HG03066 (cell line): Measurements from ENCODE around the gene EME2.

Source experiments
- ATAC-seq: cut with Tn5 transposase; IDR thresholded peaks from one replicate; pipeline ENCODE4 v1.9.1; 2021; ENCODE audit warnings: low read depth; ENCODE audit not compliant: unreplicated experiment

EME2 gene

DNA sequence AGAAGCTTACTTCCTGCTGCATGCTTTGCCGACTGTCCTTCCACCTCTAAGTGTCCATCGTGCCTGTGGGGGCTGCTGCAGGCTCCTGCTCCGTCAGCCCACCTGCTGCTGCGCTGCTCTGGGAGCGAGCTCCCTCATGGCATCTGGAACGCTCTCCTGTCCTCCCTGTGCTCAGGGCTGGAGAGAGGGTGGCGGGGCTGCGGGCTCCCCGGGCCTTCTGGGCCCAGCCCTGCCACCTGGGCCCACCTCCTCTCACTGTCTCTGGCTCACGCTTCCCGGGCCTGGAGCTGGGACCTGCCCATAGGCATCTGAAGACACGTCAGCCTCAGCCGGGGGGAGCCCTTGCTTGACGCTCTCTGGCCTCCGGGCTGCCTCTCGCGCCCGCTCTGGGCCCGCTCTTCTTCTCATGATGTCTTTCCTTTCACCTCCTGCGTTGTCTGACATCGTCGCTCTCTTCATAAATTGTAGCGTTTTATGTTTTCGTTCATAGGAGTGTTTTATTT lies 28.2 kb upstream of the EME2 start:
- no peak for ATAC-seq

DNA sequence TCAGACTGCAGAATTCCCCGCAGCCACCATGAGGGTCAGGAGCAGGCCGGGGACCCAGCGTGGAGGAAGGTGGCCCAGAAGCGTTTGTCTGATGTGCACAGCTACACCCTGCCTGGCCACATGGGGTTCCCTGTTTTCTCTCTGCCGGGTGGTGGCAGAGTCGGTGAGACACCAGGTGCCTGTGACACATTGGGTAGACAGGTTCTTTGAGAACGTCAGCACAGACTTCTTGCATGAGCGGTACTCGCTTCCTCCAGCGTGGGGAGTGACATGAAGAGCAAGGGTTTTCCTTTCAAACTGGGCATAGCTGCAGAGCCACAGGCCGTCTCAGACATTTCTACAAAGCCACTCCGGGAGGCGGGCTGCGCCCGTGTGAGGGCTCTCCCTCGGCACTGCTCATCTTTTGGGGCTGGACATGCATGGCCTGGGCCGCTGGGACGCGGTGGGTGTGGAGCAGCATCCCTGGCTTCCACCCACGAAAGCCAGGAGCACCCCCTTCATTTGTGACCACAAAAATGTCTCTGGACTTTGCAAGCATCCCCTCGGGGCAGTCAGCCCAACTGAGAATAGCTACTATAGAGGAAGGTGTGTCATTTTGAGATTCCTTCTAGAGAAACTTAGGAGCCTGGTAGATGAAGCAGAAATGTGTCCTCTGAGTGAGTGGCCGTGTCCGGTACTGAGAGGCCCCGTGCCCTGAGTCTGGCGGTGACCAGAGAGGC lies 27.3 kb upstream of the EME2 start:
- no peak for ATAC-seq

DNA sequence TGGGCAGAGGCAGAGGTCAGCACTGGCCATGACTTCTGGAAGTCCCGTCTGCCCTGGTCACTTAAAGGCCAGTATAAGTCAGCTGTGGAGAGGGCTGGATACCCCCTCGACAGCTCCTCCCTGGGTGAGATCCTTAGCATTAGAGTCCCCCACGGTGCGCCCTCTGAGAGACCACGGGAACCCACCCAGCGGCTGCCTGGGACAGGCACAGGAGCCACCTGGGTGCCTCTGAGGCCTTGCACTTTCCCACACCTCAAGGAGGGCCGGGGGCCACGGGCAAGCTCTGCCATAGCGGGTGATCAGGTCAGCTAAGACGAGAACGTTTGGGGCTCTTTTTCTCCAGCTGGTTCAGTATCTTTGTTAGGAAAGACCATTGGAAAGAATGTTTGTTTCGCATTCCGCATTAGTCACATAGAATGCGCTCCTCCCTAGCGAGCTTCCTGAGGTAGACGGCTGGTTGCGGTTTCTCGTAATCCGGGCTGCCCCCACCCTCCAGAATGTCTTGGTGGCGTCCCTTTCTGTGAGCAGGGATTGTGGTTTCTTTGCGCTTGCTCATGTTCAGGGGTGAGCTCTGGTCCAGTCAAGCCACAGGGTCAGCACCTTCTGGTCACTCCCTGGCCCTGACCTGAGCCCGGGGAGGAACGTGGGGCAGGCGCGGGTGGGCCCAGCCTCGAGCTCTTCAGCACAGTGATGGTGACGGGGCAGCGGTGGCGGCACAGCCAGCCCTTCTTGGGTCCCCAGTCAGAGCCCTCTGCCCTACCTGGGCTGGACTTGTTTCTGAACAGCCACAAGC lies 26.5 kb upstream of the EME2 start:
- ATAC-seq, result no peak

DNA sequence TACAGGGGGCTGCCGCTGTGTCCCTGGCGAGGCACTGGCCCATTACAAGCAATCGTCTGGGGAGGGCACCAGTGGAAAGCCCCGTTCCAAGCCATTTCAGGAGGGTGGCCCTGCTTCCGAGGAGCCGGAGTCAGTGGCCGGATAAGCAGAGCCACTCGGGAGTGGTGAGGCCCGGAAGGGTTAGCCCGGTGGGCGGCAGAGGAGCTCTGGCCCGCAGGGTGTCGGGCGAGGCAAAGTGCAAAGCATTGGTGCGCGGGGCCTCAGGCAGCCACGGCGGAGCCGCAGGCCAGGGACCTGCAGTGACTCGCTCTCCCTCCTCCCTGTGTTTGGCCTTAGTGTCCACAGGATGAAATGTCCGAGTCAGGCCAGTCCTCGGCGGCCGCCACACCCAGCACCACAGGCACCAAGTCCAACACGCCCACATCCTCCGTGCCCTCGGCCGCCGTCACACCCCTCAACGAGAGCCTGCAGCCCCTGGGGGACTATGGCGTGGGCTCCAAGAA lies 25.9 kb upstream of the EME2 start:
- no peak for ATAC-seq

DNA sequence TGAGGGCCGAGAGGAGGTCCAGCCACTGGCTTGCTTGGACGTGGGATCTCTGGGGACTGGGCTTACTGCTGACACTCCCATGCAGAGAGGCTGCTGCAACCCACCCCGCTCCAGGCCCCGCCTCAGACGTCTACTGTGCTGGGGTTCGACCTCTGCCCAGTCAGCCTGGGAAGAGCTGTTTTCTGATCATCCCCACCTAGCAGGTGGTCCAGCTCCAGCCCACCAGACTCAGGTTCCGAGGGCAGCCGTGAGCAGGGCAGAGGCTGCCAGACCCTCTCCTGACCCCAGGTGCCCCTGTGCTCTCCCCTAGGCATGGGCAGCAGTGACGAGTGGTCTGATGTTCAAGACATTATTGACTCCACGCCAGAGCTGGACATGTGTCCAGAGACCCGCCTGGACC lies 24.7 kb upstream of the EME2 start:
- no peak for ATAC-seq

DNA sequence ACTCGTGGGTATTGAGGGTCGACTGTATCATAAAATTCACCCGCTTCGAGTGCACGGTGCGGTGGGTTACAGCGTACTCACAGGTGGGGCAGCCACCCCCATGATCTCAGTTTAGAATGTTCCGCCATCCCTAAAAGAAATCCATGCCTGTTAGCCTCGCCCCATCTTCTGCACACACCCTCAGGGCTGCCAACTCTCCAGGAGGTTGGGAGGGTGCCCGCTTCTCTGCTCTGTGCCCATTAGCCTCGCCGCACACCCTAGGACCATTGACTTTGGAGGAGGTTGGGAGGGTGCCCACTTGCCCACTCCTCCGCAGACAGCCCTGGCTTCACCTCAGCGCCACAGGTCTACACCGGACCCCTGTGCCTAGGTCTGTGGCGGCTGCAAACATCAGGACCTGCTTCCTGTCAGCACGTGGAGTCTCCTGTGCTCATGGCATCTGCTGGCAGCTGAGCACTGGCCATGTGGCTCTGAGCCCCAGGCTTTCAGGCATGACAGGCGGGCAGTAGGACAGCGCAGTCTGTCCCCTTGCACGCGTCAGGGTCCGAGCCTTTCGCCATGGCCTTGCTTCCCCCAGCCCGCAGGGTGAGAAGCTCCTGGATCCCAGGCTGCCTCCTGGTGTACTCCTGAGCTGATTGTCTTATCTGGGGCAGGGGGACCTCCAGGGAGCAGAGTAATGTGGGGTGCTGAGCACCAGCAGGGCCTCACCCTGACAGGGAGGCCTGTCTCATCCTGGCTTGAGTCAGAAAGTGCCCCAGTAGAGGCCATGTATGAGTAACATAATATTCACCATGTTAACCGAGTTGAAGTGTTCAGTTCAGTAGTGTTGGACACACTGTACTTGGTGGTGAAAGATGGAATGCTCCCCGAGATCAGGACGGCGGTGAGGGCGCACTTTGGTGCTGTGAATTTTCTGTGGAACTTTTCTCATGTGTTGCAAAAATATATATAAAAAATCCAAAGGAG lies 23.2 kb upstream of the EME2 start:
- no peak for ATAC-seq

DNA sequence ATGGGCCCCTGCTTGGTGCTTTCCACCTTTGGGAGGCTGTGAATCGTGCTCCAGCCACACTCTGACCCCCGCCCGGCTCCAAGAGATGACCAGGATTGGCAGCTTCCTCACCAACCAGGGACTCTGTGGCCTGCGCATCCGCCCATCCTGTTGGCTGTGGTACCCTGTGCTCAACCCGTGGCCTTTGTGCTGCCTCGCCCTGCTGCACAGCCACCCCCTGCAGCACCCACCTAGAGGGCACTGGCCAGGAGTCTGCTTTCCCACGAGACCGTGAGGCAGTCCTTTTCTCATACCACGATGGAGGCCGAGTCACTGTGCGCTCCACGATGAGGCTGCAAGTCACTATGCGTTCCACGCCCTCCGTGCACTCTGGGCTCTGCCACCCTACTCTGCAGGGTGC lies 20.7 kb upstream of the EME2 start:
- no peak for ATAC-seq

DNA sequence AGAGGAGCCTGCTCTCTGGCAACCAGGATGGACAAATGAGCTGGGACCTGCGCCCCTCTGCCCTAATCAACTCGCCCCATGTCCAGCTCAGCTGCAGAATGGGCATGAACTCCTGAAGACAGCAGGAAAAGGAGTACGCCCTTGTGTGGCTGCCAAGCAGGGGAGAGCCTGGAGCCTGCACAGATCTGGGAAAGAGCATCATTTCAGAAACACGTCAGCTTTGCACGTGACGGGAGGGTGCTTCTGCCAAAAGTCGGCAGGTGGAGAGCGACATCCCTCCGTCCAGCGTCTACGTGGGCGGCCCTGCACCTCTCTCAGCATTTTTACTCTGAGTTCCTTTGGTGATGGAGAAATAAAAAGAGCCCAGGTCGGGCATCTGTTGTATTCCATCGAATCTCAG lies 19.8 kb upstream of the EME2 start:
- ATAC-seq, result no peak

DNA sequence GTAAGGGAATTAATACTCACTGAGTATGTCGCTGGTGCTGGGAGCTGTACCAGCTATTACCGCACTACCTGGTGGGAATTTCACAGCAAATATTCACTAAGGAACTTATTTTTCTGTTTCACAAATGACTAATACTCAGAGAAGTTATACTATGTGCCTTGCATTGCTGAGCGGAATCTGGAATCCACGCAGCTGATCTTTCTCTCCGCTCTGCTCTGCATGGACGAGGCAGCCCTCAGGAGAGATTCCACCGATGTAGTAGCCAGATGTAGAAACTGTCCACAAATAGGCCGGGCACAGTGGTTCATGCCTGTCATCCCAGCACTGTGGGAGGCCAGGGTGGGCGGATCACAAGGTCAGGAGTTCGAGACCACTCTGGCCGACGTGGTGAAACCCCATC lies 18.4 kb upstream of the EME2 start:
- no peak for ATAC-seq

DNA sequence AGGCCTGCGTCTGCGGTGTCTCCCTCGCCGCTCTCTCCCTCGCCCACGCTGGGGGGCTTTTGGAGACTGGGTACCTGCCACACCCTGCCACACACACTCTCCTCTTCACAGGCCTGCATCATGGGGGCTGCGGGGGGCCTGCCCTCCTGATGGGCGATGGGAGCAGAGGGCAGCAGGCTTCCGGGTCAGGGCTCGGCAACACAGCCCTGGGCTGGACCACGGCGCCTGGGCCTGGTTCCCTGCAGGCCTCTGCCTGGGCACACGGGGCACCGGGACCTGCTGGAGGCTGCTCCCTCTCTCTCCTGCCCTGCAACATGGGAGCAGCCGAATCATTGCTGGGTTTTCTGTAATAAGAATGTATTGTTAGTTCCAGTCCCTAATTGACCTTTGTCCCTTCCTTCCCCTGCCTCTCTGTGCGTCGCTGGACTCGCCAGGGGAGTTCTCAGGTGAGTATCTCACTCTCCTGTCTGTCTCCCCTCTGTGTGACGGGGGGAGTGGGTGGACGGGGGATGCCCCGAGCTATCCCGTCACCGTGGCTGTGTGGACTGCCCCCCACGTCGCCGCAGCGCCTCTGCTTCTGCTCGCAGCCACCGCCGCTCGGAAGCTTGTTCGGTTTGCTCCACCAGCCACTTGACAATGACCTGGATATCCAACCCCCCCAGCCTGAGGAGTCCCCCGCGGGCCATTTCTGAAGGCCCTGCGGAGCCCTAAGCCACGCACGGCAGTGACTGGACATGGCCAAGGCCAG lies 14.7 kb upstream of the EME2 start:
- no peak for ATAC-seq

DNA sequence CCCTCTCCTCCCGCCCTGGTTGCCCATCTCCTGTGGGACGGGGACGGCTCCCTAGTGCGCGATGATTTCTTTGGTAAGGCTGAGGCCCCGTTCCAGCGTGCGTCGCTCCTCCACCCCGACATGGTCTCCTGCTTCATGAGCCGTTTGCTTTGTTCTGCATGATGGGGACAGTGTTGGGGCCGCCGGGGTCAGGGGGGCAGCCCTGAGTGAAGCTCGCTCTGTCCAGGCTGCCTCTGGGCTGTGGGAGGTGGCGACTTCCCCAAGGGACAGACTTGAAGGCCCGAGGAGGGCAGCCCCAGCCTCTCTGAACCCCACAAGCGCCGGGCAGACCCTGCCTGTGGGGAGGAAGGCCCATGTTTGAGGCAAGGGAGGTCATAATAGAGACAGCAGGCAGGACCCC lies 13.7 kb upstream of the EME2 start:
- no peak for ATAC-seq

DNA sequence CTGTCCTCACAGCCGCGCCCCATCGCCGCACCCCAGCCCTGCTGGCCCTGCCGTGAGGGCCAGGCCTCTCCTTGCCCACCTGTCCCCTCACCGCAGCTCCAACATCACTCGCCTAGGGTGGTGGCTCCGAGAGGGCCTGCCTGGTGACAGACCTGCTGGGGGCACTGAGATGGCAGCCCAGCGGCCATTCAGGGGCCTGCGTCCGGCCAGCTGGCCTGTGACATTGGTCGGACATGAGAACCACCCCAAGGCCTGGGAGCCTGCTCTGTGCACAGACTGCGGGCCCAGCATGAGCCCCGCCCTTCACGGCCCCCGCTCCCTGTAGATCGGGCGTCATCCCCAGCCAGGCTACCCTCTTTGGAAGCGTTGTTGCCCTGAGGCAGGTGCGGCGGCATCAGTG lies 13.1 kb upstream of the EME2 start:
- no peak for ATAC-seq

DNA sequence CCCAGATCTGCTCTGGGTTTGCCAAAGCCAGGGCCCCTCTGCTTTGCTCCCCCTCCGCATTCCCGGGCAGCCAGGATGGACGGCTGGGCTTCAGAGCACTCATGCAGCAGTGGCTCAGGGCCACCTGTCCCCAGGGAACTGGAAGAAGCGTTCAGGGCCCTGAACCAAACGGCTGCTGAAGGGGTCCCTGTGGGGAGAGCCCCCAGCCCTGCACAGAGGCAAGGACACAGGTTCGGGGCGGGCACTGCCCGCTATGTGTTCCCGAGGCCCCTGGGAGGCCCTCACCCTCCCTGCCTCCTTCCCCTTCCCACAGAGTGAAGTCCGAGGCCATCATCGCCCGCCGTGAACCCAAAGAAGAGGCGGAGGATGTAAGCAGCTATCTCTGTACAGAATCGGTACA lies 11.7 kb upstream of the EME2 start:
- ATAC-seq, result no peak

DNA sequence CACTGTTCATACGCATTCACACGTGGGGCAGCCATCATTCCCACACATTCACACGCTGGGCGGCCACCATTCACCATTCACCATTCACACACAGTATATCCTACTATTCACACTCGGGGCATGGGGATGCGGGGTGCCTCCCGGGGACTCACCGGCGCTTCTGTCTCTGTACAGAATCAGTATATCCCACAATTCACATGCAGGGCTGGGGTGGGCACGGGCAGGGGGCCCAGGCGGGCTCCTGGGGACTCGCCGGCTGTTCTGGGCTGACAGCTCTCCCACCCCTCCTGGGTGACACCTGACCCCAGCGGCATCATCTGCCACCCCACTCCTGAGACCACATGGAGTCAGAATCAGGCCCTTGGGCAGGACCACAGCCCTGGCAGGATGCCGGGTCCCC lies 10.9 kb upstream of the EME2 start:
- ATAC-seq, result no peak

DNA sequence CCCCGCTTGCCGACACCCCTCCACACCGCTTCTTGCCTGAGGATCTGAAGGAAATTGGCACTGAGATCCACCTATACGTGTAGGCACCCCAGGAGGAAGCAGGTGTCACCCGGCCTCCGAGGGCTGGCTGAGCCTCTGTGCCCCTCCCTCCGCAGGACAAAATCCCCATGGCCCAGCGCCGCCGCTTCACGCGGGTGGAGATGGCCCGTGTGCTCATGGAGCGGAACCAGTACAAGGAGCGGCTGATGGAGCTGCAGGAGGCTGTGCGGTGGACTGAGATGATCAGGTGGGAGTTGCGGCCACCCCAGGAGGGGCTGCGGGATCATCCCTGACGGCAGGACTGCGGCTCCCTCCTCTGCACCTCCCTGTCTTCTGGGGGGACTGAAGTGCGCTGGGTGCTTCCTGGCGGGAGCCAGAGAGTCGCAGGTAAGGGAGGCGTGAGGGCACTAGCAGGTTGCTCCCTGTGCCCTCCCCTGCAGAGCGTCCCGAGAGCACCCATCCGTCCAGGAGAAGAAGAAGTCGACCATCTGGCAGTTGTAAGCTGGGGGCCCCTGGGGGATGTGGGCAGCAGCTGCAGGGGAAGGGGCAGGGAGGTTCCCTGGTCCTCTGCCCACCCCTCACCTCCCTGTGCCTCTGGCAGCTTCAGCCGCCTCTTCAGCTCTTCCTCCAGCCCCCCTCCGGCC lies 10.3 kb upstream of the EME2 start:
- ATAC-seq, result no peak

DNA sequence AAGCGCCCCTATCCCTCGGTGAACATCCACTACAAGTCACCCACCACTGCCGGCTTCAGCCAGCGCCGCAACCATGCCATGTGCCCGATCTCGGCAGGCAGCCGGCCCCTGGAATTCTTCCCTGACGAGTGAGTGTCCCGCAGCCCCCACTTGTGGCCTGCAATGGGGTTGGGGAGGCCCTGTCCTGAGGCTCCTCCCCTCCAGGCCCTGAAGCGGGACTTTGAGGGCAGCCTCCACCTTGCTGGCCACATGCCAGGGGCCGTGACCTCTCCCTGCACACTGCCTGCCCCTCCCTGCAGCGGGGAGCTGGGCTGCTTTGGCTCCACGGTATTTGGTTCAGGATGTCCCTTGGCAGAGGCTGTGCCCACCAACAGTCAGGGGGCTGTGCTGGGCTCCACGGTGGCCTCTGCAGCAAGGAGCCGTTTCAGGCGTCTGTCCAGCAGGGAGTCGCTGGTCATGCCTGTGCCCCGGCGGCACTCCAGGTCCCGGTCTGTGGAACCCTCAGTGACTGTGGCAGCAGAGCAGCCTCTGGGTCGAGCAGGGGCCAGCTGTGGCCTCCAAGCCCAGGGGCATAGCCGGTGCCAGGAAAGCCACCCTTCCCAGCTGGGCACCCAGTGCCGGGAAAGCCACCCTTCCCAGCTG lies 9.6 kb upstream of the EME2 start:
- no peak for ATAC-seq

DNA sequence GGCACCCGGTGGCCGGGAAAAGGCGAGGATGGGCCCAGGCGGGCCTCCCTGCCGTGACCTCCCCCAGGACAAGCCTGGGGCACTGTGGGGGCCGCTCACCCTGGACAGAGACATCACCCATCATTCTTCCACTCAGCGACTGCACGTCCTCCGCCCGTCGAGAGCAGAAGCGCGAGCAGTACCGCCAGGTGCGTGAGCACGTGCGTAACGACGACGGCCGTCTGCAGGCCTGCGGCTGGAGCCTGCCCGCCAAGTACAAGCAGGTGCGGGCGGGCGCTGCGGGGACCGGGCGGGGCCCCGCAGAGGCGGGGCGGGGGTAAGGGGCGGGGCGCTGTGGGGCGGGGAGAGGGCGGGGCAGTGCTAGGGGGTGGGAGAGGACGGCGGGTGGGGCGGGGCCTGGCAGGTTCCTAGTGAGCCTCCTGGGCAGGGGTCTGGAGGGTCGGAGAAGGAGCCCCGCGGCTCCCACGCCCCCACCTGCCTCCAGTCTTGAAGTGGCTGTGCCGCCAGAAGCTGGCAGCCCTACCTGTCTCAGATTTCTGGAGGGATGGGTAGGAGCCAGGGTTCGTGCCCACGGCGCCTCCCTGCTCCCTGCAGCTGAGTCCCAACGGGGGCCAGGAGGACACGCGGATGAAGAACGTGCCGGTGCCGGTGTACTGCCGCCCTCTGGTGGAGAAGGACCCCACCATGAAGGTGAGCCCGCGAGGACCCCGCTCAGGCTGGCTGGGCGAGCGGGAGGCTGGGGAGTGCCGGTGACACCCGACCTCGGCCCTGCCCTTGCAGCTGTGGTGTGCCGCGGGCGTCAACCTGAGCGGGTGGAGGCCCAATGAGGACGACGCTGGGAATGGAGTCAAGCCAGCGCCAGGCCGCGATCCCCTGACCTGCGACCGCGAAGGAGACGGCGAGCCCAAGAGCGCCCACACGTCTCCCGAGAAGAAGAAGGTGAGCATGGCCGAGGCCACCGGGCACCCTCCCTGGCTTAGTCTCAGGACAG lies 8.8 kb upstream of the EME2 start:
- ATAC-seq, result no peak

DNA sequence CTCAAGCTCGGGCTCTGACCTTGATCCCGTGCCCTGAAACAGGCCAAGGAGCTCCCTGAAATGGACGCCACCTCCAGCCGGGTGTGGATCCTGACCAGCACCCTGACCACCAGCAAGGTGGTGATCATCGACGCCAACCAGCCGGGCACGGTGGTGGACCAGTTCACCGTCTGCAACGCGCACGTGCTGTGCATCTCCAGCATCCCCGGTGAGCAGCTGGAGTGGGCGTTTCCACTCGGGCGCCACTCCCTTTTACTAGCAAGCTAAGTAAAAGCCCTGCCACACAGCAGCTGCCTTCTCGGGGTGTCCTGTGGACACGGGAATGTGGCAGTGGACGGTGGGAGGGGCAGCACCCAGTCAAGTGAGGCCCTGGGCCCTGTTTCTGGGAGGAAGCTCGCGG lies 7.6 kb upstream of the EME2 start:
- ATAC-seq, result no peak
